ENCODE measurements around the gene RPS3.

RPS3 gene

GRCh38 chr11:75435571-75435925 is 36.2 kb downstream of the RPS3 start:
- no peak for DNase-seq

- DNase-seq = no peak
Measured at GRCh38 chr11:75436806-75437205, 37.5 kb downstream of the RPS3 start.

GRCh38 chr11:75437966-75438659 is 38.8 kb downstream of the RPS3 start:
- no peak for DNase-seq

- no peak for DNase-seq
Measured at GRCh38 chr11:75439026-75439425, 39.7 kb downstream of the RPS3 start.

GRCh38 chr11:75439495-75440120 is 40.3 kb downstream of the RPS3 start:
- DNase-seq = no peak

GRCh38 chr11:75440960-75441803 is 41.9 kb downstream of the RPS3 start:
- DNase-seq = no peak

GRCh38 chr11:75441804-75442132 is 42.5 kb downstream of the RPS3 start:
- no peak for DNase-seq

- no peak for DNase-seq
Measured at GRCh38 chr11:75442161-75442885, 43.0 kb downstream of the RPS3 start.

- DNase-seq = no peak
Measured at GRCh38 chr11:75443043-75443442, 43.7 kb downstream of the RPS3 start.

GRCh38 chr11:75445315-75445953 is 46.1 kb downstream of the RPS3 start:
- peak; percentile 45 to 46 for DNase-seq

GRCh38 chr11:75447415-75447814 is 48.1 kb downstream of the RPS3 start:
- DNase-seq = no peak

- DNase-seq = no peak
Measured at GRCh38 chr11:75449271-75449670, 50.0 kb downstream of the RPS3 start.

GRCh38 chr11:75449776-75450175 is 50.5 kb downstream of the RPS3 start:
- no peak for DNase-seq

GRCh38 chr11:75450236-75450635 is 50.9 kb downstream of the RPS3 start:
- DNase-seq = no peak

GRCh38 chr11:75450826-75451821 is 51.8 kb downstream of the RPS3 start:
- DNase-seq = no peak

GRCh38 chr11:75453916-75454655 is 54.8 kb downstream of the RPS3 start:
- DNase-seq = no peak

GRCh38 chr11:75454987-75455386 is 55.7 kb downstream of the RPS3 start:
- DNase-seq = no peak

Data from NCI-H2081 (cell line).